ENCODE measurements around the gene FBXL22.

- TF ChIP-seq CTCF (IDR thresholded peaks at IDR 0.05) (no peak), POLR2AphosphoS5 (IDR thresholded peaks at IDR 0.05) (no peak), POLR2A (IDR thresholded peaks at IDR 0.05; ENCODE audit: low read depth) (no peak)
These were observed 36.1 kb downstream of the FBXL22 start for GRCh38 chr15:63633312-63633711.

Data from esophagus muscularis mucosa (tissue), 3 donors.